ENCODE data around the gene A1BG. TPM values are rescaled to one million over a fixed set of nuclear protein-coding genes. Genes with fewer than 3 reads are reported as not detected.
A peak's percentile ranks its signal among the peaks of the same experiment; 100 is the strongest.

The A1BG gene
- total and polyA plus RNA-seq, 2 of the 8 experiments (the other 6 are each of a cell fraction or from before 2014, with no cell fraction given) = 20.8 to 69.6 TPM

DNA sequence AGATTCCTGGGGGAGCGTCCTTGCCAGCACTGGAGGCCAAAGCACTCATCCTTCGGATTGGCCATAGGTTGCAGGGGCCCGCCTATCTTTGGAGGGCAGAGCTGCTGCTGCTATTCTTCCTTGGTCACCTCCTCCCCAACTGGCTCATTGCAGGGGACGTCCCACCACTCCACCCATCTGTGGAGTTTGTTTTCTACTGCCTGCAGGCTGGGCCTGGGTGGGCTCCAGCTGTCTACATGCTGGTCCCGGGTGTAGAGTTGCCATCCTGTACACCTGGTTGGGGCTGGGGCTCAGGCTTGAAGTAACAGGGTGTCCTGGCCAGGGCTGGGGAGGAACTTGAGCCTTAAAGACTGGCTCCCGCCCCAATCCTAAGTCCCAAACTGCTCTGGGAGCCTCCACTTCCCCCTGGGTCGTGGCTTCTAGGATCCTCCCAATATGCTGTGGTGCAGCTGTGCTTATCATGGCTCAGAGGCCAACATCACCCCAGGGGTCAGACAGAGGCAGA is 44.3 kb upstream of the A1BG start:
- no peak overlapping the region for H4K5ac ChIP-seq (ENCODE audit: insufficient read length, low read depth, low read length)
- no peak overlapping the region for H4K8ac ChIP-seq (ENCODE audit: extremely low read depth, insufficient read depth, low read length)
- no peak overlapping the region for H2BK5ac ChIP-seq (ENCODE audit: low read depth, low read length)
- peaks cover 11 to 14% of the 10 kb centered on the region in 2 experiments for H4K20me1 ChIP-seq (replicated peaks in 1 of 2; ENCODE audit: control insufficient read depth in 1 of 2, insufficient read depth in 2 of 2, low read length in 2 of 2)
- no peak overlapping the region for H3K4me3 ChIP-seq (ENCODE audit: extremely low read depth in 1 of 4, insufficient read depth in 2 of 4, low read depth in 3 of 4, low read length in 4 of 4)
- no peak overlapping the region for H3K56ac ChIP-seq (replicated peaks; ENCODE audit: insufficient read length, low read depth, low read length)
- no peak for DNase-seq (ENCODE audit: low read depth in 1 of 2, low spot score in 2 of 2)
- no peaks in the 10 kb centered on the region for H3K9me3 ChIP-seq (ENCODE audit: insufficient read depth in 2 of 2, low read depth in 1 of 2, low read length in 1 of 2)
- no peak overlapping the region for H4K91ac ChIP-seq (replicated peaks; ENCODE audit: insufficient read length, low read length)
- 90% methylated on average over 7 of the region's 7 CpGs; no CpG with 5 or more reads in 1 of the 2 experiments for WGBS, 2 experiments (ENCODE audit: extremely low coverage in 1 of 2, insufficient coverage in 1 of 2, insufficient read length in 1 of 2, insufficient replicate concordance in 2 of 2, low coverage in 1 of 2, low lambda C conversion rate in 2 of 2, missing lambda C conversion rate in 1 of 2)
- H2BK20ac ChIP-seq (ENCODE audit: low read length) = no peak overlapping the region
- H2AFZ ChIP-seq (ENCODE audit: low read length) = no peak overlapping the region
- TF ChIP-seq EZH2 (IDR thresholded peaks at IDR 0.05; ENCODE audit: low read depth, low read length, severe bottlenecking) = peak; percentile 7
- TF ChIP-seq CEBPB (IDR thresholded peaks at IDR 0.05; ENCODE audit: low read depth, low read length) = no peak
- no peak for TF ChIP-seq SP4 (IDR thresholded peaks at IDR 0.05; ENCODE audit: low read length)
- peak in 1 of 2 experiments; percentile 23; a peak in 1 of 3 replicates for TF ChIP-seq EP300 (IDR thresholded peaks at IDR 0.05; ENCODE audit: borderline replicate concordance in 1 of 2, low read depth in 2 of 2, low read length in 2 of 2)
- TF ChIP-seq, protein P1, sequence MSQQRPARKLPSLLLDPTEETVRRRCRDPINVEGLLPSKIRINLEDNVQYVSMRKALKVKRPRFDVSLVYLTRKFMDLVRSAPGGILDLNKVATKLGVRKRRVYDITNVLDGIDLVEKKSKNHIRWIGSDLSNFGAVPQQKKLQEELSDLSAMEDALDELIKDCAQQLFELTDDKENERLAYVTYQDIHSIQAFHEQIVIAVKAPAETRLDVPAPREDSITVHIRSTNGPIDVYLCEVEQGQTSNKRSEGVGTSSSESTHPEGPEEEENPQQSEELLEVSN (IDR thresholded peaks at IDR 0.05) = no peak
- H3K18ac ChIP-seq (ENCODE audit: extremely low read depth, low read length) = no peak overlapping the region
- H2BK120ac ChIP-seq (replicated peaks; ENCODE audit: low read depth, low read length) = no peak overlapping the region
- H3K4me2 ChIP-seq (ENCODE audit: insufficient read depth in 1 of 2, low read depth in 2 of 2, low read length in 2 of 2) = no peak overlapping the region; a peak in 1 of 4 replicates
- H3K79me1 ChIP-seq (ENCODE audit: low read depth, low read length) = peaks cover 2% of the 10 kb centered on the region; the same call in 1 of the 2 replicates
- no peak overlapping the region for H2BK12ac ChIP-seq (ENCODE audit: low read depth, low read length)
- no peak overlapping the region for H2BK15ac ChIP-seq (ENCODE audit: low read length)
- H3K23me2 ChIP-seq (ENCODE audit: low read depth, low read length) = peaks cover 12% of the 10 kb centered on the region
- no peak for FAIRE-seq
- H3K36me3 ChIP-seq (ENCODE audit: control insufficient read depth in 2 of 4, insufficient read depth in 4 of 4, low read length in 3 of 4) = peaks cover 9 to 24% (median 22%) of the 10 kb centered on the region in 4 experiments
- CTCF ChIA-PET (ENCODE audit: partially characterized antibody) = interaction anchor here (0.6 to 2.8 kb wide), 2 partner anchors 9 to 122 kb away, joined by 3 to 7 read pairs; partner anchors contain the start of gene ZBTB45
- H3K27ac ChIP-seq (ENCODE audit: low read depth, low read length) = no peak overlapping the region
- no peaks in the 10 kb centered on the region for H3K79me2 ChIP-seq (ENCODE audit: control insufficient read depth in 1 of 2, insufficient read depth in 2 of 2, low read length in 2 of 2)
- H3K14ac ChIP-seq (ENCODE audit: insufficient read length) = no peak overlapping the region
- no peak overlapping the region for H2AK5ac ChIP-seq (ENCODE audit: low read depth, low read length)
- no peak overlapping the region for H3K4ac ChIP-seq (replicated peaks; ENCODE audit: insufficient read length, low read depth, low read length)
- H3K27me3 ChIP-seq (replicated peaks in 1 of 4; ENCODE audit: control insufficient read depth in 3 of 4, extremely low read depth in 1 of 4, insufficient read depth in 3 of 4, low read length in 3 of 4) = peaks cover 3 to 17% (median 11%) of the 10 kb centered on the region in 4 experiments; a peak in 6 of 7 replicates
- no peak overlapping the region for H3K23ac ChIP-seq (ENCODE audit: insufficient read length)
- no peak overlapping the region for H3K9ac ChIP-seq (replicated peaks in 1 of 4; ENCODE audit: extremely low read depth in 1 of 4, low read depth in 3 of 4, low read length in 3 of 4)
- POLR2A ChIA-PET (ENCODE audit: partially characterized antibody) = interaction anchor here (0.6 to 7.2 kb wide), 9 partner anchors 10 to 122 kb away, joined by 3 to 78 read pairs (median 4); partner anchors contain the start of genes RPS5, ZBTB45, ZNF497 and ZNF584
- H3K4me1 ChIP-seq (replicated peaks in 1 of 4; ENCODE audit: control insufficient read depth in 3 of 4, insufficient read depth in 4 of 4, low read length in 3 of 4) = peaks cover 0 to 27% (median 17%) of the 10 kb centered on the region in 4 experiments; a peak in 5 of 7 replicates
